CD4-positive, alpha-beta T cell treated with Interleukin-1 beta for 1 hour (primary cell): ENCODE data around the gene NR2F1.

Source experiments
- DNase-seq, 2 donors: peaks; one replicate each; pipeline ENCODE4 v3.0.0-alpha.2; 2020 to 2022

Gene NR2F1

DNA sequence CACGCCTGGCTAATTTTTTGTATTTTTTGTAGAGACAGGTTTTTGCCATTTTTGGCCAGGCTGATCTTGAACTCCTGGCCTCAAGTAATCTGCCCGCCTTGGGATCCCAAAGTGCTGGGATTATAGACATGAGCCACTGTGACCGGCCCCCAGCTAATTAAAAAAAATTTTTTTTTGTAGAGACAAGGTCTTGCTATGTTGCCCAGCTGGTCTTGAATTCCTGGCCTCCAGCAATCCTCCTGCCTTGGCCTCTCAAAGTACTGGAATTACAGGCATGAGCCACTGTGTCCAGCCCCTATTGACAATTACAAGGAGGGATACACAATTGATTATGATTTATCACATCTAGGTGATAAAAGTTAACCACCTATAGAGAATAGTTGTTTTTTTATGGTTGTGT, 59.5 kb downstream of the NR2F1 start:
- DNase-seq, result no peak
